ENCODE measurements around the gene CDK5RAP1.
A peak's percentile ranks its signal among the peaks of the same experiment; 100 is the strongest.
"Not testable (repeated sequence)": the region's sequence is repeated elsewhere in the genome, so short reads cannot be mapped to it uniquely, and the experiment has no call there.

CDK5RAP1 gene, protein sequence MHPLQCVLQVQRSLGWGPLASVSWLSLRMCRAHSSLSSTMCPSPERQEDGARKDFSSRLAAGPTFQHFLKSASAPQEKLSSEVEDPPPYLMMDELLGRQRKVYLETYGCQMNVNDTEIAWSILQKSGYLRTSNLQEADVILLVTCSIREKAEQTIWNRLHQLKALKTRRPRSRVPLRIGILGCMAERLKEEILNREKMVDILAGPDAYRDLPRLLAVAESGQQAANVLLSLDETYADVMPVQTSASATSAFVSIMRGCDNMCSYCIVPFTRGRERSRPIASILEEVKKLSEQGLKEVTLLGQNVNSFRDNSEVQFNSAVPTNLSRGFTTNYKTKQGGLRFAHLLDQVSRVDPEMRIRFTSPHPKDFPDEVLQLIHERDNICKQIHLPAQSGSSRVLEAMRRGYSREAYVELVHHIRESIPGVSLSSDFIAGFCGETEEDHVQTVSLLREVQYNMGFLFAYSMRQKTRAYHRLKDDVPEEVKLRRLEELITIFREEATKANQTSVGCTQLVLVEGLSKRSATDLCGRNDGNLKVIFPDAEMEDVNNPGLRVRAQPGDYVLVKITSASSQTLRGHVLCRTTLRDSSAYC

DNA sequence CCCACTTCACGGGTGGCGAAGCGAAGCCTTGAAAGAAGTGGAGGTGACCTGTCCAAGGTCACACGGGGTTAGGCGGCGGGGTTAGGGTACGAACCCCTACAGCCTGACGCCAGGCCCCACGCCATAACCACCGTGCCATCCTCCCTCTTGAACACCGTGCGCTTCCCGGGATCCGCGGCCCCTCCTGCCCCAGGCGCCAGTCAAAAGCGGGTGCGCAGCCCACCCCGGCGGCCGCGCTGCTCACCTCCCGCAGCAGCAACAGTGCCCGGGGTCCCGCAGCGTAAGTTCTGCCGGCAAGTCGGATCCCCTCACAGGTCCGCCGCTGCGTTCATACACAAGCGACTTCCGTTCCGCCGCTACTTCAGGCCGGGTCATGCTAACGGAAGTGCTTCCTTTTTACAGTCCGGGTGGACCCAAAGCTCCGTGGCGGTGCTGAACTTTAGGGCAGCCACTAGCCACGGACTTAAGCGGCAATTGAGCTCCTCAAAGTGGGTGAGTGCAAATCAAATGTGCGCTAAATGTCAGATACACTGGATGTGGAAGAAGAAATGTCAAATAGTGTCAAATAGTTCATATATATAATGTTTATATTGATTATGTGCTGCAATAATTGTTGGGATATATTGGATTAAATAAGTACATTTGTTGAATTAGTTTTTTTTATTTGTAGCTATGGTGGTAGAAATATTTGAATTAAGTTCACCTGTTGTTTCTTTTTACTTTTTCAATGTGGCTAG lies at the start of gene CDK5RAP1:
Gene CDK5RAP1, minus strand, starts transcription at position 336 of the 737 bp plus-strand sequence. CDS start 4,455 bp downstream, outside the sequence.
- DNase-seq (ENCODE audit: low read depth) = peak; percentile 68

DNA sequence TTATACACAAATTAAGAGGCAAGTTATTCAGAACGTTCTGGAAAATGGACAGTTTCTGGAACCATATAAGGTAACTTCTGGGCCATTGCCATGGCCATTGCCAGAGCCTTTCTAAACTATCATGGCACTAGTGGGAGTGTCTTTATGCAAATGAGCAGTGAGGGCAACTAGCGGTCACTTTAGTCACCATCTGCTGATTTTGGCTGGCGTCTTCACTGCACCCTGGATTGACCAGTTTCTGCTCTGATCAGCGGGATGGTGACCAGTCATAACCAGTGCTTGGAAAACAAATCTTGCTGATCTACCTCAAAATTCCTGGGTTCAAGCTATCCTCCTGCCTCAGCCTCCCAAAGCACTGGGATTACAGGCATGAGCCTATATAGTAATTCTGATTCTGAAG lies 49.5 kb upstream of the CDK5RAP1 start:
- DNase-seq (ENCODE audit: low read depth) = no peak

DNA sequence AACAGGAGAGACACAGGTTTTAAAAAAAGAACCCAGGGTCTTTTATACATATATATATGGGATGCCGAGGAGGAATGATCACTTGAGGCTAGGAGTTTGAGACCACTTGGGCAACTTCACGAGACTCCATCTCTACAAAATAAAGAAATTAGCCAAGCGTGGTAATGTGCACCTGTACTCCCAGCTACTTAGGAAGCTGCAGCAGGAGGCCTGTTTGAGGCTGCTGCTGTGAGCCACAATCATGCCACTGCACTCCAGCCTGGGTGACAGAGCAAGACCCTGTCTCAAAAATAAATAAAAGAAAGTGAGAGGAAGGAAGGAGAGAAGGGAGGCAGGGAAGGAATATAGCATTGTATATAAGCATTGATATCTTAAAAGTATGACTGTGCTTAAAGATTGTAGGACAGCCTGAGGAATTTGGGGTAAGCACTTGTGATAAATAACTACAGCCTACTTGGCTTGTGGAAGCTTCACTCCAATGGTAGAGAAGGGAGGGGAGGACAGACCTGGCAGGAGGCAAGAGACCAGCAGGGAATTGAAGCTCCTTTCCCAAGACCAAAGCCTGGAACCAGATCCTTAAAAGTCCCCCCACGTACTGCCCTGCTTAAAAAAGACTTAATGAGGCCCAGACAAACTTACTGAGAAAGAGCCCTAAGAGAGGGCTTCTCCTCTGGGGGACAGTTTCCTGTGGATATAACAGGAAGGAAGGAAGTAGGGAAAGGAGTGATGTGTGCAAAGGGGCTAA lies 44.7 kb upstream of the CDK5RAP1 start:
- DNase-seq (ENCODE audit: low read depth) = no peak

DNA sequence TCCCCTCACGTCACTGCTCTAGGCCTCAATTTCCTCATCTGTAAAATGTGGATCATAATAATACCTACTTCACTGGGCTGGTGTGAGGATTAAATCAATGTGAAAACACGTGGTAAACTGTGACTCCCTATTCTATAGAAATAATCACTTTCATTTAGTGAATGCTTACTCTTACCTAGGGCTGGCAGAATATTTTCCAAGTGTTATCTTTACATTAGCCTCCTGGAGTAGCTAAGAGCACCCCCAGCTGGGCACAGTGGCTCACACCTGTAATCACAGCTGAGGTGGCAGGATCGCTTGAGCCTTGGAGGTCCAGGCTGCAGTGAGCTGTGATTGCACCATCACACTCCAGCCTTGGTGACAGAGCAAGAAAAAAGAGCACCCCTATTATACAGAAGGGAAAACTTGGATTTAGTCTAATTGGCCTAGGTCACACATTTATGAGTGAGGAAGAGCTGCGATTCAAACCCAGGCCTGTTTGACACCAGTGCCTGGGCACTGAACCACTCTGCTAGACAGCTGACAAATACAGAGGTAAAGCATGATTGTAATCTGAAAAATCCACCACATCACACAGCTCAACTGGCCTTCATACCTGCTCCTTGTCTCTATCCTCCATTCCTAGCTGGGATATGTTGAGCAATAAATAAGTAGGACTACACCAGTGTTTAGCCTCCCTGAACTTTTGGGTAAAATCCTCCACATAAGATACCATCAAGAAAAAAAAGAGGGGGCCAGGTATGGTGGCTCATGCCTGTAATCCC lies 43.7 kb upstream of the CDK5RAP1 start:
- no peak for DNase-seq (ENCODE audit: low read depth)

DNA sequence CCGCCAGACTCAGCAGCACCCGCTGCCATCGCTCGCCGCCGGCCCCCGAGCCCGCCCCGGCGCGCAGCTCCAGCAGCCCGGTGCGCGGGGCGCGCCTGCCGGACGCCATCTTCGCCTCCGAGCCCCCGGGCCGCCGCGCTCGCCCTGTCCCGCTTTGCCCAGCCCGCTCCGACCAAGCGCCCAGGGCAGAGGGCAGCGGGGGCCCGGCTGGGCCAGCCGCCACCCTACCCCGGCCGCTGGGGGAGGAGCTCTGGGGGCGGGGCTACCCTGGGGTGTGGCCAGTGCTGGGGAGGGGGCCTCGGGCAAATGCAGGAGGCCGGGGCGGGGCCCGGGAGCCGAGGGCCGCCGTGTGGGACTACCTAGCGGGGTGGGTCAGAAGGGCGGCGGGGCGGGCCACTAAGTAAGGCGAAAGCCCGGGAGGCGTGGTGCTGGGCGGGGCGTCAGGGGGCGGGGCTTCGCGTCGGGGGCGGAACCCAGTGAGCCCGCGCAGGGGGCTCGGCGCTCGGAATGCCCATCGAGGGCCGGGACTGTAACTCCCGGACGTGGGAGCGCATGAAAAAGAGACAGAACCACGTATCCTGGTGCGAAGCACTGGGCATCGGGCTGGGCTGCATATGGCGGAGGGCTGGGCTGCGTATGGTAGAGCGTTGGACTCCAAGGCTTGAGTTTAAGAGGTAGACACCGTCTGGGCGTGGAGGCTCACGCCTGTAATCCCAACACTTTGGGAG lies 42.4 kb upstream of the CDK5RAP1 start, which contains the start of gene SNTA1:
Gene SNTA1, minus strand, starts transcription at position 252 of the 728 bp plus-strand sequence. Its CDS starts 143 bp downstream, at position 109.
- no peak for DNase-seq (ENCODE audit: low read depth)

DNA sequence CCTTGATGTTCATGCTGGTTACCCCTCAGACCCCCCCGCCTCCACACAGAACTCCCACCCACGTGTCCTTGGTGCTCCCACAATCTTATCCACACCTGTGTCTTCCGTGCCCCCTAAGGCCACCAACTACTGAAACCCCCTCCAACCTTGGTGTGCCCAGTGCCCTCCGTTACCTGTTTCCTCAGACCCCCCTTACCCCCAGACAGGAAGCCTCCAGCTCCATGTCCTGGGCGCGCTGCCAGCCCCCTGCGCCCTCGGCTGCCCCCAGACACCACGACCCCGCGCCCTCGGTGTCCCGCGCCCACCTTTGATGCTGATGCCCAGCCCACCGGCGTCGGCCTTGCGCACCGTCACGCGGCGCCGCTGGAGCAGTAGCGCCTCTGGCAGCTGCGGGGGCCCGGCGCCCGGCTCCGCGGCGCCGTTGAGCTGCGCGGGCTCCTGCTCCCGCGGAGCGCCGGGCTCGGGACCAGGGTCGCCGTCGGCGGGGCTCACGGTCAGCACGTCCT lies 41.7 kb upstream of the CDK5RAP1 start:
- DNase-seq (ENCODE audit: low read depth) = no peak

DNA sequence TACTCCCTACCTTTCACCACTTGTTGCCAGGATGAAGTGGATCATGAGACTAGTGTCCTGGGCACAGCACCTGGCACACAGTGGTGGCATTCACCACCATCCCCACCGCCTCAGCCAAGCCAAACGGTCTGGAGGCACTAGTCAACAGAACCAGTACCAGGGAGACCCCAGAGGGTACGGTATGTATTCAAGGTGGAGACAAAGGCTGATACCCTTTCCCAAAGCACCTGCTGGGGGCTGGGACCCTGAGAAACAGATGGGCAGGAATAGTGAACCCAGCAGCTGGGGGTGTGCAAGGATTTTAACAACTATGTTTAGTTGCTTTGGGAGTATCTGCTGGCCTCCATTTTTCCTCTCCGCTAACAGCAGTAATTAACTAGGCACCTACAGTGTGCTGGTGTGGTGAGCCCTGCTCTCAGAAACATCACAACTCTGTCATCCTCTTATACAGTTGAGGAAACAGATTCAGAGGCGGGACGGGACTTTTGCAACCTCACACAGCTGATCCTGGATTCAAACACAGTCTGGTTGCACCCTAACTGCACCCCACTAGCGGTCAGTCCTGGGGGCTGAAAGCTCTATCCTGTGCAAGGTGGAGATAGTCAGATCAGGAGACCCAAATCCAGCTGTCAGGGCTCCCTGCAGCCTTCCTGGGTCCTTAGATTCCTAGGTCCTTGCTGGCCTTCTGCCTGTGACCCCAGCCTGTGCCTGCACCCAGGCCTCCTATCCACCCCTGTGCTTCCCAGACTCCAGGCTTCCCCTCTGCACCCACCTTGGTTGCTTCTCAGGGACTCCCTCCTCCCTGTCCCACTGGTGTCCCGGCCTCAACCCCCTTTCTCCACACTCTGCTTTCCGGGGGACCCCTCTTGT lies 41.1 kb upstream of the CDK5RAP1 start:
- DNase-seq (ENCODE audit: low read depth) = no peak

DNA sequence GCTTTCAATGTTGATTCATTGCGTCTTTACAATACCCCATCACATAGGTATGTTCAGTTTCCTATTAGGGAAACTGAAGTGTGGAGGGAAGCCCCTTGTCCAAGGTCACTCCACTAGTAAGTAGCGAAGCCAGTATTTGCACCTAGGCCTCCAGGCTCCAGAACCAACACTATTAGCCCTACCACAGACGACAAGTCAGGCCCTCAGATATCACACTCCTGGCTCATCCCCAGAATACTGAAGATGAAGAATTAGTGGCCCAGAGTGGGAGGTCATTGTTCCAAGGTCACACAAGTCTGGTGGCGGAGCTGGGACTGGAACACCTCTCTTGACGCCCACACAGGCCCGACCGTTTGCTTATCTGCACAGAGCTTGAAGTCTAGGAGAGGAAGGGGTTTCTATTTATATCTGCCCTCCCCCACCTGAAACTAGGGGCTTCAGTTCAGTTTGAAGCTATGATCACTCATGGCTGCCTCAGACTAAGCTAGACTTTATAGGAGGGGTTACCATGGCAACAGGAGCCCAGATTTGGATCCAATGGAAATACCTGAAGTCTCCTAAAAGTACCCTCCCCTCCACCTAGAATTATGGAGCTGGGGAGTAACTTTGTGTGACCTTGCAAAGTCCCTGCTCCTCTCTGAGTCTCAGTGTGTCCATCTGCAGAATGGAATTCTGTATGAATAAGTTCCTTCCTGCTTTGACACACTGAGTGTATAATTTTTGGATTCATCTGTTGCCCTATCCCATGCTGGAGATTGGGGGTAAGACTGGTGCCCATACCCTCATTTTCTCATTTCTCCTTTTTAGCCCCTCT lies 40.0 kb upstream of the CDK5RAP1 start:
- DNase-seq (ENCODE audit: low read depth) = no peak

DNA sequence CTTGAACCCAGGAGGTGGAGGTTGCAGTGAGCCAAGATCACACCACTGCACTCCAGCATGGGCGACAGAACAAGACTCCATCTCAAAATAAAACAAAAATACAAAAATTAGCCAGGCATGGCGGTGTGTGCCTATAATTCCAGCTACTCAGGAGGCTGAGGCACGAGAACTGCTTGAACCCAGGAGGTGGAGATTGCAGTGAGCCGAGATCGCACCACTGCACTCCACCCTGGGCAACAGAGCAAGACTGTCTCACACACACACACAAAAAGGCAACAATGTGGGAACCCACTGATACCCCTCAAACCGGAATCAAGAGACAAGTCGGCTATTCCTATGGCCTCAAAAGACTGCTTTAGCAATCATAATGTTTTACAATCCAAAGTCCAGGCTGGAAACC lies 39.2 kb upstream of the CDK5RAP1 start:
- not testable (repeated sequence) for DNase-seq (ENCODE audit: low read depth)

DNA sequence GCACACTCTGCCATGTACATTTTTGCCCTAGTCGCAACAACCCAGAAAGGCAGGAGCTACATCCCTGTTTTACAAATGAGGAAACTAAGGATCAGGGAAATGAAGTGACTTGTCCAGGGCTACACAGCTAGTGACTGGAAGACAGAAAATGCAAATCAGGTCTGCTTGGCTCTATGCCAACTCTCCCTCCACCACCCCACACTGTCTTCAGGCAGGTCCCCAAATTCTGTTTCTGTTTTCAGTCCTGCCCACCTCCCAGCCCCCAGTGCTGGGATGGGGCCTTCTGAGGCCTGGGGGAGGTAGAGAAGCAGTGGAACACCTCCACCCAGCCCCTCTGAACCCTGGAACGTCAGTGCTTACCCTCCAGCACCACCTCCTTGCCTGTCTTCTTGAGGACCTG lies 37.2 kb upstream of the CDK5RAP1 start:
- no peak for DNase-seq (ENCODE audit: low read depth)

DNA sequence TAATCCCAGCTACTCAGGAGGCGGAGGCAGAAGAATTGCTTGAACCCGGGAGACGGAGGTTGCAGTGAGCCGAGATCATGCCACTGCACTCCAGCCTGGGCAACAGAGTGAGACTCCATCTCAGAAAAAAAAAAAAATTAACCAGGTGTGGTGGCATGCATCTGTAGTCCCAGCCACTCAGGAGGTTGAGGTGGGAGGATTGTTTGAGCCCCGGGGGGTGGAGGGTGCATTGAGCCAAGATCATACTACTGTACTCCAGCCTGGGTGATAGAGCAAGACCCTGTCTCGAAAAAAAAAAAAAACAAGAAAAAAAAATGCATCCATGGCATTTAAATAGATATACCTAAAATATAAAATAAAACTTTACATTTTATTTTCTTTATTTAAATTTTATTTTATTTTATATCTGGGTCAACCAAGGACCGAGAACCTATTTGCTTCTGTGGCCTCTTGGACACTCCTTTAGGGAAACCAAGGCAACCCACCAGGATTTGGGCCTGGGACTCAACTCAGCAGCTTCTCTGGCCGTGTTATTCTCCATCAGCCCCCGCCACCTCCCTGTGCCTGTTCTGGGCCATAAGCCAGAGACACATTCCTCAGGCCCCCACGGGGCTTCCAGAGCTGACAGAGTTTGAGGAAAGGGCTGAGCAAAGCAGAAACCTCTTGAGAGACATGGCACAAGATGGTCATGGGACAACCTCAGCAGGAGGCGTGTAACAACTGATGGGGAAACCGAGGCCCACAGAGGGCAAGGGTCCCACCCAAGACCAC lies 36.0 kb upstream of the CDK5RAP1 start:
- DNase-seq (ENCODE audit: low read depth) = no peak

DNA sequence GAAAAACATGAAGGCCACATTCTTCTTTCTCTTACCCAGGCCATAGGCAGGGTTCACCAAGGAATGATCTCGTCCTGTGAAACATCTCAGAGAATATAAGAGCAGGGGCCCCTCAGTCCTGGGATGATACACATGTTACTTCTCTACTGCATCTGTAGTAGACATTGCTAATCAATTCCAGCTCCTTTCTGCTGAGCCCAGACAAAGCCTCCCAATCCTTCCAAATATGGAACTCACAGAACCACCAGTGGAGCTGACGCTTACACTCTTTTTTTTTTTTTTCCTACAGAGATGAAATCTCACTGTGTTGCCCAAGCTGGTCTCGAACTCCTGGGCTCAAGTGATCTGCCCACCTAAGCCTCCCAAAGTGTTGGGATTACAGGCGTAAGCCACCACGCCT lies 33.1 kb upstream of the CDK5RAP1 start:
- no peak for DNase-seq (ENCODE audit: low read depth)

DNA sequence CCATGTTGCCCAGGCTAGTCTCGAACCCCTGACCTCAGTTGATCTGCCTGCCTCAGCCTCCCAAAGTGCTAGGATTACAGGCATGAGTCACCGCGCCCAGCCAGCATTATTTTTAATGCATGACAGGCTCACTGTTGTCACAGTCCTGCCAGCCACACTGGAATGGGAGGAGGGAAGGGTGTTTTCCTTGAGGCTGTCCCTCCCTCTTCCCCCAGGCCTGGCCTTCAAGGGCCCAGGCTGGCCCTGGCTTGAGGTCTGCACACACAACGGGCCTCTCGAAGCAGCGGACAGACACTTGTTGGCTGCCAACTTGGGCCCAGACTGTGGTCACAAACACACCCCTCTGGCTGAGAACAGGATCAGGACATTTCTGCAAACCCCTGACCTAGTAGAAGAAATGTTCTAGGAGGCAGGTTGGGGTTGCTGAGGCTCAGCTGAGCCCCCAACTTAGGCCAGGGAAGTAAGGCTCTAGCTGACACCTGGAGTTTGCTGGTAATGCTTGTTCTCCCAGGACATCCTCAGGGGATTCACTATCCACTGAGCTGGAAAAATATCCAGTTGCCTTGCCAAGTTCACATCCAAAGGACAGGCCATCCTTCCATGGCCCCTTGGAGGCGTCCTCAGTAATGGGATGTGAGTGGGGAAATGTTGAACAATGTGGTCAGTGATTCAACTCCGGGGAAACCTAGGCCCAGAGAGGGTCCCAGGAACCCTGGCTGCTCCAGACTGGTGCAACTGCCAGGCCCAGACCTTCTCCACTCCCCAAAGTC lies 32.3 kb upstream of the CDK5RAP1 start:
- no peak for DNase-seq (ENCODE audit: low read depth)

DNA sequence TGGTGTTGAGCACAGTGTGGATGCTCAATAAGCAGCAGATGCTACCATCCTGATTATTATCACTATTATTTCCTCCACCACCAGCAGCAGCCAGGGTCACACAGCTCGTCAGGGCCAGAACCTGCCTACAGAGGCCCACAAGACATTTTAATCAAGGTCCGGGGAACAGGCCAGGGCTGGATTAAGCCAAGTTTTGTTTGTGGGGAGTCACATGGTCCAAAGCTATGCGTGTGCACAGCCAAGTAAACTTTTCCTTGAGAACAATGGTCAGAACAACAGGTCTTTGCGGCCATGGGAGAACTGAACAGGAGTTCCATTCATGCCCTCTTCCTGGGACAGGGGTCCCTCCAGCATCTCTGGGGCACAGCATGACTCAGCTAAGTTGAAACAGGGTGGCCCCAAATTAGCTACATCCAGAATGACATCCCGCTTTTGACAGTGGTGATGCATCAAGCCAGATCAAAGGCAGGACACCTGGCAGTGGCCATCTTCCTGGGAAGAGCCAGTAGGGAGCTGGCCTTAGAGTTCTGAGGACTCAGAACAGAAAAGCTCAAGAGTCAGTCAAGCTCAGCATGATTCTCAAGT lies 30.6 kb upstream of the CDK5RAP1 start:
- DNase-seq (ENCODE audit: low read depth) = no peak

DNA sequence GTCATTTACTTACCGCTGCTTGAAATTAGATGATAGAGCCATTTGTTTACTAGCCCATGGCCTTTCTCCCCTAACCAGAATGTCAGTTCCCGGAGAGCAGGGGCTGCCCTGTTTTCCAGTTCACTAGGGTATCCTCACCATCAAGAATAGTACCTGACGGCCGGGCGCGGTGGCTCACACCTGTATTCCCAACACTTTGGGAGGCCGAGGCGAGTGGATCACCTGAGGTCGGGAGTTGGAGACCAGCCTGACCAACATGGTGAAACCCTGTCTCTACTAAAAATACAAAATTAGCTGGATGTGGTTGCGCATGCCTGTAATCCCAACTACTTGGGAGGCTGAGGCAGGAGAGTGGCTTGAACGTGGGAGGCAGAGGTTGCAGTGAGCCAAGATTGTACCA lies 22.6 kb upstream of the CDK5RAP1 start:
- not testable (repeated sequence) for DNase-seq (ENCODE audit: low read depth)

DNA sequence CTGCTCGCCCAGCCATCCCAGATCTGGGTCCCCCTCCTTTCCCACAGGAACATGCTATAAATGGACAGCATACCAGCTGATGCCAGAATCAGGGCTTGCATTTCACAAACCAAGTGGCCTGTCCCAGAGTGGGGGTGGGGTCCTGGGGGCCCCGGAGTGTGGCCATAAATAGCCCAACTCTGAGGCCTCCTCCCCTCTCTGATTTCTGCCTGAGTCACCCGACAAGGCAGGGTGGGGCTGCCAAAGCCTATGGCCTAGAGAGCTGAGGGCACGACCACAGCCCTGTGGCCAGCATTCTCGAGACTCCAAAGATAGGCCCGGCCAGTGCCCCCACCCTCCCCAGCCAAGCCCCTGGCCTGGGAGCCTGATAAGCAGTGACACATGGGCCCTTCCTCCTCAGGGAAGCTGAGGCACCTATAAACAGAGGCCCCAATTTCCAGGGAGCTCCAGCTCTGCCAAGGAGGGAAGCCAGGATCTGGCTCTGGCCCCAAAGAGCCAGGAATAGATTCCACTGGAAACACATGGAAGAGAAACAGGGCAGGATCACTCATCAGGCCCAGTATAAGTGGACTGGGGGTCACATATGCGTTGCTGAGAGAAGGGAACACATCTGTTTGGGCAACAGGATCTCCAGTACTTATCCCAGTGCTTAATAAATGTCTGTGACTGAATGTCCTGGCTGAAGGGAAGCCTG lies 22.0 kb upstream of the CDK5RAP1 start:
- no peak for DNase-seq (ENCODE audit: low read depth)

All from non-pigmented ciliary epithelial cell (primary cell).